CD4-positive, alpha-beta T cell treated with Interleukin-4 for 1 hour (primary cell): ENCODE measurements around the gene BRF1.
"Not testable (repeated sequence)": the region's sequence is repeated elsewhere in the genome, so short reads cannot be mapped to it uniquely, and the experiment has no call there.

ENCODE experiments used
- DNase-seq, 2 donors: peaks; one replicate each; pipeline ENCODE4 v3.0.0-alpha.2; 2020 to 2022

The BRF1 gene

GRCh38 chr14:105287249-105288102 is 13.3 kb downstream of the BRF1 start:
- no peak for DNase-seq

- DNase-seq, result no peak
Observed at GRCh38 chr14:105286759-105287144, 14.0 kb downstream of the BRF1 start.

- no peak for DNase-seq
Observed at GRCh38 chr14:105285174-105285573, 15.6 kb downstream of the BRF1 start.

- no peak for DNase-seq
Observed at GRCh38 chr14:105283899-105284298, 16.9 kb downstream of the BRF1 start.

- DNase-seq, result no peak
Observed at GRCh38 chr14:105283028-105283427, 17.8 kb downstream of the BRF1 start.

- no peak for DNase-seq
Observed at GRCh38 chr14:105282098-105282725, 18.6 kb downstream of the BRF1 start.

GRCh38 chr14:105281371-105282097 is 19.3 kb downstream of the BRF1 start:
- DNase-seq, result peak in 1 of 2 donors; percentile 50

GRCh38 chr14:105280525-105280924 is 20.3 kb downstream of the BRF1 start:
- DNase-seq, result no peak

GRCh38 chr14:105279642-105280361 is 21.0 kb downstream of the BRF1 start:
- DNase-seq, result no peak

- DNase-seq, result not testable (repeated sequence)
Observed at GRCh38 chr14:105277448-105277847, 23.4 kb downstream of the BRF1 start.

GRCh38 chr14:105275267-105275946 is 25.4 kb downstream of the BRF1 start:
- DNase-seq, result no peak

- DNase-seq, result no peak
Observed at GRCh38 chr14:105274637-105275036, 26.2 kb downstream of the BRF1 start.

- DNase-seq, result no peak
Observed at GRCh38 chr14:105273062-105273461, 27.7 kb downstream of the BRF1 start.

- DNase-seq, result no peak
Observed at GRCh38 chr14:105272623-105273022, 28.2 kb downstream of the BRF1 start.

- DNase-seq, result no peak
Observed at GRCh38 chr14:105271224-105271890, 29.4 kb downstream of the BRF1 start.

GRCh38 chr14:105269405-105269804 is 31.4 kb downstream of the BRF1 start:
- DNase-seq, result no peak

- DNase-seq, result no peak
Observed at GRCh38 chr14:105268736-105269354, 32.0 kb downstream of the BRF1 start.

GRCh38 chr14:105267820-105268548 is 32.8 kb downstream of the BRF1 start:
- DNase-seq, result no peak

- no peak for DNase-seq
Observed at GRCh38 chr14:105261781-105262180, 39.0 kb downstream of the BRF1 start.

GRCh38 chr14:105260959-105261358 is 39.8 kb downstream of the BRF1 start:
- DNase-seq, result no peak

- no peak for DNase-seq
Observed at GRCh38 chr14:105258846-105259245, 42.0 kb downstream of the BRF1 start.
